ENCODE data around the gene DNM1. TPM values are rescaled to one million over a fixed set of nuclear protein-coding genes. Genes with fewer than 3 reads are reported as not detected.

The DNM1 gene
- total and polyA plus RNA-seq, 4 donors: 0.29 to 5.9 (median 1.1) TPM

Small RNA genes within 50 kb of the gene (small RNA-seq; reads per million reads assigned to genes)
- gene MIR199B: 123 reads per million, percentile 98 among the genes with 10 or more reads in this experiment
- gene MIR3154: not detected

Other genes with a start within 250 kb of the DNM1 start
- gene EEIG1, start 222.4 kb upstream of the DNM1 start, total RNA-seq: 10 to 100 TPM in 1 of 2 donors, 1 to 10 TPM in 1; 4.9 to 14.3 TPM
- 10 to 100 TPM in 1 of 2 donors, 1 to 10 TPM in 1; 6.7 to 11.2 TPM for gene EEIG1, start 222.4 kb upstream of the DNM1 start, polyA plus RNA-seq
- gene NAIF1, start 136.1 kb upstream of the DNM1 start, total RNA-seq: 1 to 10 TPM; 4.6 to 6.5 TPM
- 1 to 10 TPM; 2.5 to 4.8 TPM for gene NAIF1, start 136.1 kb upstream of the DNM1 start, polyA plus RNA-seq
- gene SLC25A25, start 135.1 kb upstream of the DNM1 start, total RNA-seq: 10 to 100 TPM; 21.7 to 74.6 TPM
- 10 to 100 TPM; 35.4 to 43.2 TPM for gene SLC25A25, start 135.1 kb upstream of the DNM1 start, polyA plus RNA-seq
- gene PTGES2, start 75.7 kb upstream of the DNM1 start, total RNA-seq: 10 to 100 TPM; 22.8 to 34.7 TPM
- 10 to 100 TPM; 28.2 to 41.1 TPM for gene PTGES2, start 75.7 kb upstream of the DNM1 start, polyA plus RNA-seq
- 1 to 10 TPM; 7.0 to 10.0 TPM for gene LCN2, start 53.9 kb upstream of the DNM1 start, total RNA-seq
- 10 to 100 TPM; 10.8 to 64.5 TPM for gene LCN2, start 53.9 kb upstream of the DNM1 start, polyA plus RNA-seq
- gene BBLN, start 43.1 kb upstream of the DNM1 start, total RNA-seq: 10 to 100 TPM; 13.4 to 23.6 TPM
- gene BBLN, start 43.1 kb upstream of the DNM1 start, polyA plus RNA-seq: 10 to 100 TPM; 41.1 to 42.1 TPM
- 10 to 100 TPM; 12.5 to 15.5 TPM for gene CIZ1, start 11.8 kb upstream of the DNM1 start, total RNA-seq
- gene CIZ1, start 11.8 kb upstream of the DNM1 start, polyA plus RNA-seq: 10 to 100 TPM; 13.6 to 13.8 TPM
- 10 to 100 TPM; 21.9 to 45.7 TPM for gene GOLGA2, start 72.6 kb downstream of the DNM1 start, total RNA-seq
- 10 to 100 TPM; 14.4 to 34.0 TPM for gene GOLGA2, start 72.6 kb downstream of the DNM1 start, polyA plus RNA-seq
- gene SWI5, start 72.9 kb downstream of the DNM1 start, total RNA-seq: 10 to 100 TPM; 10.7 to 12.2 TPM
- gene SWI5, start 72.9 kb downstream of the DNM1 start, polyA plus RNA-seq: 10 to 100 TPM; 20.2 to 34.0 TPM
- 10 to 100 TPM; 12.7 to 13.3 TPM for gene TRUB2, start 119.1 kb downstream of the DNM1 start, total RNA-seq
- gene TRUB2, start 119.1 kb downstream of the DNM1 start, polyA plus RNA-seq: 10 to 100 TPM; 25.4 to 35.8 TPM
- gene COQ4, start 119.5 kb downstream of the DNM1 start, total RNA-seq: 10 to 100 TPM; 12.8 to 31.4 TPM
- gene COQ4, start 119.5 kb downstream of the DNM1 start, polyA plus RNA-seq: 10 to 100 TPM; 36.2 to 53.3 TPM
- gene SLC27A4, start 137.1 kb downstream of the DNM1 start, total RNA-seq: 10 to 100 TPM in 1 of 2 donors, 1 to 10 TPM in 1; 5.9 to 18.6 TPM
- 10 to 100 TPM; 10.8 to 36.4 TPM for gene SLC27A4, start 137.1 kb downstream of the DNM1 start, polyA plus RNA-seq
- 10 to 100 TPM; 12.1 to 17.3 TPM for gene URM1, start 168.0 kb downstream of the DNM1 start, total RNA-seq
- gene URM1, start 168.0 kb downstream of the DNM1 start, polyA plus RNA-seq: 10 to 100 TPM; 21.8 to 35.0 TPM
- 1 to 10 TPM; 1.6 to 1.9 TPM for gene CERCAM, start 217.5 kb downstream of the DNM1 start, total RNA-seq
- 1 to 10 TPM; 1.1 to 2.9 TPM for gene CERCAM, start 217.5 kb downstream of the DNM1 start, polyA plus RNA-seq

All from liver (tissue), 5 donors.